Activated B cell treated with CpG ODN at 0.5 μM for 24 hours (primary cell): Measurements from ENCODE around the gene AUTS2. TPM values are rescaled to one million over a fixed set of nuclear protein-coding genes. Genes with fewer than 3 reads are reported as not detected.

Source experiments
- ATAC-seq: fragments of 200-7000 bp; cut with Tn5 transposase; one replicate; pipeline ENCODE4 v1.10.0; 2021; ENCODE audit warnings: low read depth, mild to moderate bottlenecking, moderate library complexity
- CTCF ChIA-PET: fragments of 350-600 bp; sonication (Branson Sonifier 250); formaldehyde crosslinking; loops from one replicate; lab custom pipeline; 2021; ENCODE audit warnings: antibody characterized with exemption; lab: Charles Lee
- POLR2A ChIA-PET: fragments of 350-600 bp; sonication (Branson Sonifier 250); formaldehyde crosslinking; loops from one replicate; lab custom pipeline; 2021; ENCODE audit warnings: antibody characterized with exemption; lab: Charles Lee
- DNase-seq: peaks from one replicate; pipeline ENCODE4 v3.0.0; 2022
- H3K27ac Mint-ChIP-seq: one replicate; pipeline ENCODE4 v1.8.0; 2020; ENCODE audit warnings: mixed read lengths
- H3K27me3 Mint-ChIP-seq: one replicate; pipeline ENCODE4 v1.8.0; 2021; ENCODE audit warnings: mixed read lengths
- H3K36me3 Mint-ChIP-seq: one replicate; pipeline ENCODE4 v1.8.0; 2021; ENCODE audit warnings: low read depth, mixed read lengths
- H3K4me1 Mint-ChIP-seq: one replicate; pipeline ENCODE4 v1.8.0; 2021; ENCODE audit warnings: mixed read lengths
- H3K4me3 Mint-ChIP-seq: one replicate; pipeline ENCODE4 v1.8.0; 2020; ENCODE audit warnings: mild to moderate bottlenecking, mixed read lengths
- H3K9me3 Mint-ChIP-seq: one replicate; pipeline ENCODE4 v1.8.0; 2020; ENCODE audit warnings: mixed read lengths
- CTCF ChIP-seq: fragments of 200-600 bp; IDR thresholded peaks from one replicate; pipeline ENCODE4 v1.8.0; 2022; ENCODE audit warnings: antibody characterized with exemption, mild to moderate bottlenecking
- intact Hi-C: fragments of 100-400 bp; cut with micrococcal nuclease; formaldehyde crosslinking; loops from one replicate; pipeline ENCODE4 v1.15.1; 2024
- total RNA-seq: library from RNA; stranded (reverse); gene quantifications from 2 replicates; pipeline ENCODE4 v1.2.3, GENCODE V29; 2022

The AUTS2 gene
- total RNA-seq, 1 donor from 2014 or later: 15.9 TPM

GRCh38 chr7:70773406-70773805, 1175.1 kb downstream of the AUTS2 start:
- no peak for TF ChIP-seq CTCF
- no peaks in the 10 kb centered on the region for H3K27me3 Mint-ChIP-seq
- DNase-seq: no peak
- peaks cover 36% of the 10 kb centered on the region for H3K36me3 Mint-ChIP-seq
- ATAC-seq: no peak
- no peak overlapping the region for H3K27ac Mint-ChIP-seq
- no peaks in the 10 kb centered on the region for H3K4me1 Mint-ChIP-seq
- CTCF ChIA-PET: no interaction called here
- intact Hi-C loops: no loop called here
- POLR2A ChIA-PET: no interaction called here
- no peak overlapping the region for H3K4me3 Mint-ChIP-seq
- H3K9me3 Mint-ChIP-seq: no peaks in the 10 kb centered on the region

- ChIA-PET POLR2A (no interaction called here), CTCF (no interaction called here)
- ATAC-seq: no peak
- no peak overlapping the region for H3K27ac Mint-ChIP-seq
- H3K36me3 Mint-ChIP-seq: peaks cover 39% of the 10 kb centered on the region
- H3K27me3 Mint-ChIP-seq: no peaks in the 10 kb centered on the region
- TF ChIP-seq CTCF: no peak
- DNase-seq: no peak
- H3K4me3 Mint-ChIP-seq: no peak overlapping the region
- H3K9me3 Mint-ChIP-seq: no peaks in the 10 kb centered on the region
- H3K4me1 Mint-ChIP-seq: no peaks in the 10 kb centered on the region
- intact Hi-C loops: no loop called here
Observed at GRCh38 chr7:70774950-70775527, 1176.8 kb downstream of the AUTS2 start.

- CTCF ChIA-PET: no interaction called here
- no peak for TF ChIP-seq CTCF
- intact Hi-C loops: no loop called here
- H3K27ac Mint-ChIP-seq: no peak overlapping the region
- ATAC-seq (no peak), DNase-seq (no peak)
- H3K4me3 Mint-ChIP-seq: no peak overlapping the region
- POLR2A ChIA-PET: no interaction called here
- H3K27me3 Mint-ChIP-seq: no peaks in the 10 kb centered on the region
- no peaks in the 10 kb centered on the region for H3K4me1 Mint-ChIP-seq
- H3K36me3 Mint-ChIP-seq: peaks cover 42% of the 10 kb centered on the region
- no peaks in the 10 kb centered on the region for H3K9me3 Mint-ChIP-seq
Observed at GRCh38 chr7:70775570-70776156, 1177.4 kb downstream of the AUTS2 start.

- intact Hi-C loops: no loop called here
- ATAC-seq: no peak
- no peak overlapping the region for H3K4me3 Mint-ChIP-seq
- ChIA-PET POLR2A (no interaction called here), CTCF (no interaction called here)
- H3K36me3 Mint-ChIP-seq: peaks cover 39% of the 10 kb centered on the region
- TF ChIP-seq CTCF: no peak
- no peak for DNase-seq
- H3K27me3 Mint-ChIP-seq: no peaks in the 10 kb centered on the region
- no peaks in the 10 kb centered on the region for H3K9me3 Mint-ChIP-seq
- no peaks in the 10 kb centered on the region for H3K4me1 Mint-ChIP-seq
- H3K27ac Mint-ChIP-seq: no peak overlapping the region
Observed at GRCh38 chr7:70776627-70777101, 1178.4 kb downstream of the AUTS2 start.

GRCh38 chr7:70777251-70777650, 1179.0 kb downstream of the AUTS2 start:
- DNase-seq: no peak
- H3K27me3 Mint-ChIP-seq: no peaks in the 10 kb centered on the region
- no peaks in the 10 kb centered on the region for H3K4me1 Mint-ChIP-seq
- H3K4me3 Mint-ChIP-seq: no peak overlapping the region
- no peaks in the 10 kb centered on the region for H3K9me3 Mint-ChIP-seq
- H3K36me3 Mint-ChIP-seq: peaks cover 41% of the 10 kb centered on the region
- CTCF ChIA-PET: no interaction called here
- intact Hi-C loops: no loop called here
- no peak for TF ChIP-seq CTCF
- POLR2A ChIA-PET: no interaction called here
- ATAC-seq: no peak
- H3K27ac Mint-ChIP-seq: no peak overlapping the region
